Measurements from ENCODE around the gene CNPY2.

DNA sequence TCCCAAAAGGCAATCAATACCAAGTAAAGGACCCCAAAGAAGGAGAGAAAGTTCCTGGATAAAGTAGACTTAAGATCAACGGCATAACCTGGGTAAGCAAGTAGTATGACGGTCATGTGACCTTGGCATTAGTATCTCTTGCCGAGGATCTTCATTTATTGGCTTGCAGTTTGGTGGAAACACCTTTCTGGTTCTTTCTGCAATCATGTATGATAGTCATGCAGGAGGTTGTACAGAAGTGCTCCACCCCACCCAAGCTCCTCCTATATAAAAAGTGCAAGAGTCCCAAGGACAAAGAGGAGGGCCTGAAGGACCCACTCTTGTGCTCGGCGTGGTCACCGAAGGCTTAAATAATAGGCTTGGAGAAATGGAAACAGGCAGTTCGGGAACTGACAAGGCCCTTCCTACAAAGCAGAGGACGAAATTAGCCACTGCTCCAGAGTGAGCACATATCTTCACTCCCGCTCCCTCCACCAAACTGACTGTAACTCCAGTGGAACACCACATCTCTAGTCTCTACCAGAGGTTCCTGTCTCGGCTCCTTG lies 16.4 kb downstream of the CNPY2 start:
- TF ChIP-seq, protein P1, sequence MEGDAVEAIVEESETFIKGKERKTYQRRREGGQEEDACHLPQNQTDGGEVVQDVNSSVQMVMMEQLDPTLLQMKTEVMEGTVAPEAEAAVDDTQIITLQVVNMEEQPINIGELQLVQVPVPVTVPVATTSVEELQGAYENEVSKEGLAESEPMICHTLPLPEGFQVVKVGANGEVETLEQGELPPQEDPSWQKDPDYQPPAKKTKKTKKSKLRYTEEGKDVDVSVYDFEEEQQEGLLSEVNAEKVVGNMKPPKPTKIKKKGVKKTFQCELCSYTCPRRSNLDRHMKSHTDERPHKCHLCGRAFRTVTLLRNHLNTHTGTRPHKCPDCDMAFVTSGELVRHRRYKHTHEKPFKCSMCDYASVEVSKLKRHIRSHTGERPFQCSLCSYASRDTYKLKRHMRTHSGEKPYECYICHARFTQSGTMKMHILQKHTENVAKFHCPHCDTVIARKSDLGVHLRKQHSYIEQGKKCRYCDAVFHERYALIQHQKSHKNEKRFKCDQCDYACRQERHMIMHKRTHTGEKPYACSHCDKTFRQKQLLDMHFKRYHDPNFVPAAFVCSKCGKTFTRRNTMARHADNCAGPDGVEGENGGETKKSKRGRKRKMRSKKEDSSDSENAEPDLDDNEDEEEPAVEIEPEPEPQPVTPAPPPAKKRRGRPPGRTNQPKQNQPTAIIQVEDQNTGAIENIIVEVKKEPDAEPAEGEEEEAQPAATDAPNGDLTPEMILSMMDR (conservative IDR thresholded peaks at IDR 0.05 in 1 of 2, IDR thresholded peaks at IDR 0.05 in 1 of 2; ENCODE audit: extremely low read depth in 1 of 2, insufficient read depth in 1 of 2, low read depth in 1 of 2, low read length in 2 of 2), result no peak
- no peak for TF ChIP-seq EZH2 (IDR thresholded peaks at IDR 0.05; ENCODE audit: borderline replicate concordance, low read length)

Data from mammary epithelial cell (primary cell).